ENCODE measurements around the gene ANKS1B.

GRCh38 chr12:99549196-99549595 is 435.5 kb downstream of the ANKS1B start:
- TF ChIP-seq POLR2A (IDR thresholded peaks at IDR 0.05) (no peak), CTCF (IDR thresholded peaks at IDR 0.05) (no peak)

All from thyroid gland (tissue), 4 donors.